ENCODE data around the gene MYOM1.

DNA sequence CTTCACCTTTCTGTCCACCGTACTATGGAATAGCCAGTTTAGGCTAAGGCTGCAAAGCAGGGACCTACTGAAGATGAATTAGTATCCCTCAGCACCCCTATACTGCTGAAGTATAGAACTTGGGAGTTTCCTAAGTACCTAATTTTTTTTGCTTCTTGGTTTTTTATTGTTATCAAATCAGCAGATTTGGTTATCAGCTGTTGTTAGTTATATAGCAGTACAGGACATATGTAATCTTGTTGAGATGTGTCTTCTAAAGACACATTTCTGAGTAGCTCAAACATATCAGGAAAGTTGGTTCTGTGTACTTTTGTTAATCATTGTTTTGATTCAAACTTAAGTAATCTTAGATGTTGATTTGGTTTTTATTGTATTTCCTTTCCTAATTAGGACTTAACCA, 33.1 kb upstream of the MYOM1 start:
- TF ChIP-seq, protein P1, sequence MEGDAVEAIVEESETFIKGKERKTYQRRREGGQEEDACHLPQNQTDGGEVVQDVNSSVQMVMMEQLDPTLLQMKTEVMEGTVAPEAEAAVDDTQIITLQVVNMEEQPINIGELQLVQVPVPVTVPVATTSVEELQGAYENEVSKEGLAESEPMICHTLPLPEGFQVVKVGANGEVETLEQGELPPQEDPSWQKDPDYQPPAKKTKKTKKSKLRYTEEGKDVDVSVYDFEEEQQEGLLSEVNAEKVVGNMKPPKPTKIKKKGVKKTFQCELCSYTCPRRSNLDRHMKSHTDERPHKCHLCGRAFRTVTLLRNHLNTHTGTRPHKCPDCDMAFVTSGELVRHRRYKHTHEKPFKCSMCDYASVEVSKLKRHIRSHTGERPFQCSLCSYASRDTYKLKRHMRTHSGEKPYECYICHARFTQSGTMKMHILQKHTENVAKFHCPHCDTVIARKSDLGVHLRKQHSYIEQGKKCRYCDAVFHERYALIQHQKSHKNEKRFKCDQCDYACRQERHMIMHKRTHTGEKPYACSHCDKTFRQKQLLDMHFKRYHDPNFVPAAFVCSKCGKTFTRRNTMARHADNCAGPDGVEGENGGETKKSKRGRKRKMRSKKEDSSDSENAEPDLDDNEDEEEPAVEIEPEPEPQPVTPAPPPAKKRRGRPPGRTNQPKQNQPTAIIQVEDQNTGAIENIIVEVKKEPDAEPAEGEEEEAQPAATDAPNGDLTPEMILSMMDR (IDR thresholded peaks at IDR 0.05; ENCODE audit: poor library complexity) = no peak
- TF ChIP-seq EZH2 (IDR thresholded peaks at IDR 0.05; ENCODE audit: borderline replicate concordance) = no peak

Measured in hepatocyte (in vitro differentiated cells).